H9 (cell line): ENCODE results near the gene GCK. TPM values are rescaled to one million over a fixed set of nuclear protein-coding genes. Genes with fewer than 3 reads are reported as not detected.

Experiments used
- DNase-seq: peaks from one replicate; pipeline ENCODE4 v3.0.0-alpha.2; 2017
- H2AFZ ChIP-seq: one replicate; pipeline ENCODE4 v1.6.1; 2013; ENCODE audit warnings: mild to moderate bottlenecking, low read length, control low read depth, moderate library complexity
- H2AK5ac ChIP-seq: 2 replicates; pipeline ENCODE4 v1.6.1; 2013; ENCODE audit warnings: low read length, control low read depth, mixed read lengths; ENCODE audit not compliant: insufficient read length
- H2BK120ac ChIP-seq: one replicate; pipeline ENCODE4 v1.6.1; 2013; ENCODE audit warnings: low read depth, mild to moderate bottlenecking, low read length, control low read depth, inconsistent platforms; ENCODE audit not compliant: poor library complexity, severe bottlenecking
- H2BK12ac ChIP-seq: 2 replicates; pipeline ENCODE4 v1.6.1; 2013; ENCODE audit warnings: low read length, control low read depth, mixed read lengths, low read depth; ENCODE audit not compliant: insufficient read length
- H2BK15ac ChIP-seq: 2 replicates; pipeline ENCODE4 v1.6.1; 2013; ENCODE audit warnings: low read depth, low read length, control low read depth
- H2BK20ac ChIP-seq: one replicate; pipeline ENCODE4 v1.6.1; 2013; ENCODE audit warnings: low read depth, mild to moderate bottlenecking, low read length, control low read depth, inconsistent platforms; ENCODE audit not compliant: poor library complexity, severe bottlenecking
- H2BK5ac ChIP-seq: 2 replicates; pipeline ENCODE4 v1.6.1; 2013; ENCODE audit warnings: low read length, control low read depth, mixed read lengths; ENCODE audit not compliant: insufficient read length
- H3K14ac ChIP-seq: 2 replicates; pipeline ENCODE4 v1.6.1; 2013; ENCODE audit warnings: low read length, control low read depth; ENCODE audit not compliant: insufficient read depth
- H3K18ac ChIP-seq: 2 replicates; pipeline ENCODE4 v1.6.1; 2013; ENCODE audit warnings: low read depth, mild to moderate bottlenecking, mixed read lengths, low read length, control low read depth; ENCODE audit not compliant: insufficient read length
- H3K23ac ChIP-seq: 2 replicates; pipeline ENCODE4 v1.6.1; 2013; ENCODE audit warnings: low read length, control low read depth, mixed read lengths, low read depth; ENCODE audit not compliant: insufficient read length
- H3K23me2 ChIP-seq: 2 replicates; pipeline ENCODE4 v1.6.1; 2013; ENCODE audit warnings: low read depth, mild to moderate bottlenecking, mixed read lengths, low read length, control low read depth; ENCODE audit not compliant: insufficient read length, poor library complexity, severe bottlenecking
- H3K27ac ChIP-seq: 2 replicates; pipeline ENCODE4 v1.5.1; 2013; ENCODE audit warnings: low read length, control low read depth, mixed read lengths, low read depth; ENCODE audit not compliant: insufficient read length
- H3K27me3 ChIP-seq: 2 replicates; pipeline ENCODE4 v1.6.1; 2013; ENCODE audit warnings: low read length, control low read depth, inconsistent platforms; ENCODE audit not compliant: insufficient read depth
- H3K4ac ChIP-seq: 2 replicates; pipeline ENCODE4 v1.6.1; 2013; ENCODE audit warnings: low read depth, mild to moderate bottlenecking, control low read depth, inconsistent platforms, low read length, moderate library complexity
- H3K4me1 ChIP-seq: 2 replicates; pipeline ENCODE4 v1.6.1; 2013; ENCODE audit warnings: low read length, control low read depth, inconsistent platforms; ENCODE audit not compliant: insufficient read depth
- H3K4me2 ChIP-seq: 2 replicates; pipeline ENCODE4 v1.6.1; 2013; ENCODE audit warnings: low read length, control low read depth, mixed read lengths; ENCODE audit not compliant: insufficient read length, insufficient read depth
- H3K56ac ChIP-seq: 2 replicates; pipeline ENCODE4 v1.6.1; 2013; ENCODE audit warnings: low read depth, mild to moderate bottlenecking, mixed read lengths, low read length, control low read depth; ENCODE audit not compliant: insufficient read length
- H3K79me1 ChIP-seq: 2 replicates; pipeline ENCODE4 v1.6.1; 2013; ENCODE audit warnings: low read depth, mild to moderate bottlenecking, moderate library complexity, low read length, control low read depth, inconsistent platforms; ENCODE audit not compliant: insufficient read depth, poor library complexity, severe bottlenecking
- H3K79me2 ChIP-seq: 2 replicates; pipeline ENCODE4 v1.6.1; 2013; ENCODE audit warnings: low read length, control low read depth, inconsistent platforms; ENCODE audit not compliant: insufficient read depth
- H3K9ac ChIP-seq: 2 replicates; pipeline ENCODE4 v1.6.1; 2013; ENCODE audit warnings: low read length, control low read depth, mixed read lengths; ENCODE audit not compliant: insufficient read length; ENCODE audit errors: extremely low read depth
- H3K9me3 ChIP-seq: one replicate; pipeline ENCODE4 v1.6.1; 2013; ENCODE audit warnings: low read depth, low read length, inconsistent platforms; ENCODE audit not compliant: control insufficient read depth
- H3T11ph ChIP-seq: one replicate; pipeline ENCODE4 v1.6.1; 2013; ENCODE audit warnings: mild to moderate bottlenecking, low read length, control low read depth, inconsistent platforms
- H4K20me1 ChIP-seq: one replicate; pipeline ENCODE4 v1.6.1; 2013; ENCODE audit not compliant: control insufficient read depth, insufficient read length, insufficient read depth
- H4K5ac ChIP-seq: 2 replicates; pipeline ENCODE4 v1.6.1; 2013; ENCODE audit warnings: low read depth, mild to moderate bottlenecking, mixed read lengths, low read length, control low read depth; ENCODE audit not compliant: insufficient read length
- H4K8ac ChIP-seq: replicated peaks from 2 replicates; pipeline ENCODE4 v1.6.1; 2013; ENCODE audit warnings: low read length, control low read depth, mixed read lengths, low read depth; ENCODE audit not compliant: insufficient read length
- H4K91ac ChIP-seq: 2 replicates; pipeline ENCODE4 v1.6.1; 2013; ENCODE audit warnings: low read depth, mild to moderate bottlenecking, moderate library complexity, mixed read lengths, low read length, control low read depth; ENCODE audit not compliant: insufficient read length
- H3K27ac Mint-ChIP-seq, 3 experiments: 2 replicates in 2 of 3; 3 replicates in 1 of 3; pipeline ENCODE4 v1.8.0; 2020 to 2021; ENCODE audit warnings: mixed read lengths in 3 of 3, mild to moderate bottlenecking in 1 of 3, moderate library complexity in 1 of 3
- H3K27me3 Mint-ChIP-seq: 2 replicates; pipeline ENCODE4 v1.8.0; 2021; ENCODE audit warnings: low read depth, mild to moderate bottlenecking, moderate library complexity, mixed read lengths
- H3K36me3 Mint-ChIP-seq, 3 experiments: 2 replicates in 2 of 3; 3 replicates in 1 of 3; pipeline ENCODE4 v1.8.0; 2020 to 2021; ENCODE audit warnings: low read depth in 3 of 3, mixed read lengths in 3 of 3; ENCODE audit not compliant: insufficient read depth in 1 of 3
- H3K4me1 Mint-ChIP-seq, 2 experiments: 2 replicates each; pipeline ENCODE4 v1.8.0; 2020; ENCODE audit warnings: mixed read lengths in 2 of 2
- H3K4me3 Mint-ChIP-seq, 2 experiments: 2 replicates in 1 of 2; 3 replicates in 1 of 2; pipeline ENCODE4 v1.8.0; 2020 to 2021; ENCODE audit warnings: mild to moderate bottlenecking in 2 of 2, mixed read lengths in 2 of 2, moderate library complexity in 1 of 2
- H3K9me3 Mint-ChIP-seq, 2 experiments: 2 replicates in 1 of 2; 3 replicates in 1 of 2; pipeline ENCODE4 v1.8.0; 2020; ENCODE audit warnings: mild to moderate bottlenecking in 2 of 2, mixed read lengths in 2 of 2, moderate library complexity in 1 of 2
- CTCF ChIP-seq: fragments of 200-600 bp; sonication (generic); conservative IDR thresholded peaks from 3 replicates; pipeline ENCODE4 v1.8.0; 2021; ENCODE audit warnings: antibody characterized with exemption, mild to moderate bottlenecking
- WGBS: extraction: QIAGEN DNeasy Blood & Tissue Kit; methylation state at CpG from one replicate; pipeline ENCODE4 v1.1.7; 2013; ENCODE audit warnings: missing lambda C conversion rate, low lambda C conversion rate, mixed read lengths; ENCODE audit not compliant: insufficient read length; ENCODE audit errors: extremely low coverage; 5-methylcytosine and 5-hydroxymethylcytosine counted together
- total RNA-seq: library from RNA; stranded (reverse); gene quantifications from 2 replicates; pipeline ENCODE4 v1.2.1, GENCODE V29; 2021

Gene GCK
- total RNA-seq, 1 experiment from 2014 or later, result 0.98 TPM

GRCh38 chr7:44109991-44110390 lies 79.2 kb downstream of the GCK start:
- no peaks in the 10 kb centered on the region for H3K9me3 Mint-ChIP-seq
- no peaks in the 10 kb centered on the region; the same call in 1 of the 2 replicates for H3K4me1 ChIP-seq
- no peaks in the 10 kb centered on the region for H3K9me3 ChIP-seq
- H3K23ac ChIP-seq, result no peak overlapping the region
- H3K9ac ChIP-seq, result no peak overlapping the region
- no peak overlapping the region for H2BK15ac ChIP-seq
- H3K4me1 Mint-ChIP-seq, result peaks cover 9 to 13% of the 10 kb centered on the region in 2 experiments
- H3K56ac ChIP-seq, result no peak overlapping the region
- H2BK120ac ChIP-seq, result no peak overlapping the region
- H4K5ac ChIP-seq, result no peak overlapping the region
- no peak overlapping the region for H3K4me2 ChIP-seq
- no peak overlapping the region for H3K27ac ChIP-seq
- no peak overlapping the region for H4K91ac ChIP-seq
- no peaks in the 10 kb centered on the region for H3K79me2 ChIP-seq
- no peak overlapping the region for H3K4ac ChIP-seq
- H3K4me3 Mint-ChIP-seq, result no peak overlapping the region
- H3K27ac Mint-ChIP-seq, result no peak overlapping the region
- H3K36me3 Mint-ChIP-seq, result peaks cover 10 to 36% (median 35%) of the 10 kb centered on the region in 3 experiments
- H2BK5ac ChIP-seq, result no peak overlapping the region
- H2AFZ ChIP-seq, result no peak overlapping the region
- no peak for DNase-seq
- H2AK5ac ChIP-seq, result no peak overlapping the region
- peaks cover 13% of the 10 kb centered on the region for H3K27me3 Mint-ChIP-seq
- no peak overlapping the region for H2BK12ac ChIP-seq
- no peaks in the 10 kb centered on the region for H3K79me1 ChIP-seq
- no peaks in the 10 kb centered on the region; the same call in 1 of the 2 replicates for H3K27me3 ChIP-seq
- no peak overlapping the region for H3K18ac ChIP-seq
- peaks cover 2% of the 10 kb centered on the region for H3K23me2 ChIP-seq
- H4K20me1 ChIP-seq, result no peaks in the 10 kb centered on the region
- no peak for TF ChIP-seq CTCF
- no peak overlapping the region for H4K8ac ChIP-seq
- H3T11ph ChIP-seq, result no peak overlapping the region
- WGBS, result no CpG with 5 or more reads among the region's 18 CpGs
- H3K14ac ChIP-seq, result no peak overlapping the region
- no peak overlapping the region for H2BK20ac ChIP-seq
